Activated CD4-positive, alpha-beta T cell treated with anti-CD3 and anti-CD28 coated beads, Interleukin-2, Interleukin-4, amounts not matched to agents 100 ng/mL and 50 ng/mL, durations not matched to agents 16 hours and 8 hours (primary cell): Measurements from ENCODE around the gene RIC3.

Experiments used
- DNase-seq: peaks from one replicate; pipeline ENCODE4 v3.0.0-alpha.2; 2020; ENCODE audit warnings: low spot score

RIC3 gene

GRCh38 chr11:8066911-8067455, 101.8 kb downstream of the RIC3 start:
- no peak for DNase-seq

GRCh38 chr11:8066036-8066910, 102.6 kb downstream of the RIC3 start:
- no peak for DNase-seq

GRCh38 chr11:8065031-8065430, 103.8 kb downstream of the RIC3 start:
- no peak for DNase-seq

GRCh38 chr11:8063324-8063723, 105.5 kb downstream of the RIC3 start:
- no peak for DNase-seq

GRCh38 chr11:8062781-8063257, 106.0 kb downstream of the RIC3 start:
- no peak for DNase-seq

- no peak for DNase-seq
Observed at GRCh38 chr11:8061555-8062428, 107.0 kb downstream of the RIC3 start.

- no peak for DNase-seq
Observed at GRCh38 chr11:8060801-8061554, 107.8 kb downstream of the RIC3 start.

GRCh38 chr11:8060146-8060719, 108.6 kb downstream of the RIC3 start:
- DNase-seq = no peak

- no peak for DNase-seq
Observed at GRCh38 chr11:8059571-8060011, 109.2 kb downstream of the RIC3 start.

- no peak for DNase-seq
Observed at GRCh38 chr11:8059030-8059429, 109.8 kb downstream of the RIC3 start.

GRCh38 chr11:8058216-8058615, 110.6 kb downstream of the RIC3 start:
- DNase-seq = no peak

- no peak for DNase-seq
Observed at GRCh38 chr11:8056810-8057463, 111.9 kb downstream of the RIC3 start.
